GM12874 (cell line): ENCODE measurements around the gene SNRNP40.

Experiments used
- TF ChIP-seq, protein P1 (sequence below): IDR thresholded peaks from 2 replicates; pipeline ENCODE4 v1.5.1; 2011; ENCODE audit warnings: low read depth, mild to moderate bottlenecking, control low read depth, low read length, moderate library complexity; ENCODE audit not compliant: insufficient read depth

Gene SNRNP40

DNA sequence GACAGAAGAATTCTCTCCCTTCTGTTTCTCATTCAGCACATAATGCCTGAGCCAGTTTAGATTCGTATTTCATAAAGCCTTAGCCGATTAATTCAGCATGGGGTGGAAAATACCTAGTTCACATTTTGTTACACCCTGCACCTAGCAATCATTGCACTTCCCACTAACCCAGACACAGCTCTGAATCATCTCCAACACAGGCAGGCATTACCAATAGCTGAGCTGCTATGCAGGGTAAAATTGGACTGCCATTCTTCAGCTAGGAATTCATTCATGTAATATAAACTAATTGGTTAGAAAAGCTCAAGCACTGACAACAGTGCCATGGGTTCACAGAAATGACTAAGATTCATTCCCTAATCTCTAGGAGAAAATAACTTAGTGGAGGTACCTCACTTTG lies 30.0 kb downstream of the SNRNP40 start:
- TF ChIP-seq, protein P1, sequence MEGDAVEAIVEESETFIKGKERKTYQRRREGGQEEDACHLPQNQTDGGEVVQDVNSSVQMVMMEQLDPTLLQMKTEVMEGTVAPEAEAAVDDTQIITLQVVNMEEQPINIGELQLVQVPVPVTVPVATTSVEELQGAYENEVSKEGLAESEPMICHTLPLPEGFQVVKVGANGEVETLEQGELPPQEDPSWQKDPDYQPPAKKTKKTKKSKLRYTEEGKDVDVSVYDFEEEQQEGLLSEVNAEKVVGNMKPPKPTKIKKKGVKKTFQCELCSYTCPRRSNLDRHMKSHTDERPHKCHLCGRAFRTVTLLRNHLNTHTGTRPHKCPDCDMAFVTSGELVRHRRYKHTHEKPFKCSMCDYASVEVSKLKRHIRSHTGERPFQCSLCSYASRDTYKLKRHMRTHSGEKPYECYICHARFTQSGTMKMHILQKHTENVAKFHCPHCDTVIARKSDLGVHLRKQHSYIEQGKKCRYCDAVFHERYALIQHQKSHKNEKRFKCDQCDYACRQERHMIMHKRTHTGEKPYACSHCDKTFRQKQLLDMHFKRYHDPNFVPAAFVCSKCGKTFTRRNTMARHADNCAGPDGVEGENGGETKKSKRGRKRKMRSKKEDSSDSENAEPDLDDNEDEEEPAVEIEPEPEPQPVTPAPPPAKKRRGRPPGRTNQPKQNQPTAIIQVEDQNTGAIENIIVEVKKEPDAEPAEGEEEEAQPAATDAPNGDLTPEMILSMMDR: no peak

DNA sequence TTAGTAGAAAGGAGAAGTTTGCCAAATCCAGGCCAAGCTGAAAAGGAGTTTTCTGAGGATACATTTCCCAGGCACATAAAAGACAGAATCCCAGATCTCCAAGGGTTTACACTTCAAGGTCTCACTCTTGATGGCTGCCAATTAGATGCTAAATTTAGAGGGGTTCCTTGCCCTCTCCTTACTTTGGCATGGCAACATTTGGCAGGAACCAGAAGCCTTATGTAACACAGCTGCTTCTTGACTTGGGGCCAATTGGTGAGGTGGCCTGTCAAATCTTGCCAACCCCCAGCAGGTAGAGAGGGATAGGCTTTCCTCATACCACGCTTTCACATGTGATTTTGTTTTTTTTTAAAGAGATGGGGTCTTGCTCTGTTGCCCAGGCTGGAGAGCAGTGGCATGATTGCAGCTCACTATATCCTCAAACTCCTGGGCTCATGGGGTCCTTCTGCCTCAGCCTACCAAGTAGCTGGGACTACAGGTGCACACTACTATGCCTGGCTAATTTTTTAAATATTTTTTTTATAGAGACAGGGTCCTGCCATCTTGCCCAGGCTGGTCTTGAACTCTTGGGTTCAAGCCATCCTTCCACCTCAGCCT lies 31.7 kb downstream of the SNRNP40 start:
- TF ChIP-seq, protein P1: no peak

DNA sequence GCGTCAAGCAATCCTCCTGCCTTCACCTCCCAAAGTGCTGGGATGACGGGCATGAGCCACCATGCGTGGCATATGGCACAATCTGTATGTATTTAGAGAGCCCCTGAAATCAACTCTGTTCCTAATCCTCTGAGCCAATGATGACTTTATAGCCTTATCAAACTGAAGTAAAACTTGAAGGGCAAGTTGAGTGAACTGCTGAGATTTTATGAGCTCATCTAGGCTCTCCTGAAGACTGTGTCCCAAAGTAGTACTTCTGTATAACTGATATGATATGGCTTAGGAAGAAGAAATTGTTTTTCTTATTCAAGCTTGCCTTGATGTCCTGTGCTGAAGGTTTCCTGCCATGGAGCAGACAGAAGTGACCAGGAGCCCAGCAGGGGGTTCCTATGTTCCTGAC lies 33.2 kb downstream of the SNRNP40 start:
- TF ChIP-seq, protein P1: no peak

DNA sequence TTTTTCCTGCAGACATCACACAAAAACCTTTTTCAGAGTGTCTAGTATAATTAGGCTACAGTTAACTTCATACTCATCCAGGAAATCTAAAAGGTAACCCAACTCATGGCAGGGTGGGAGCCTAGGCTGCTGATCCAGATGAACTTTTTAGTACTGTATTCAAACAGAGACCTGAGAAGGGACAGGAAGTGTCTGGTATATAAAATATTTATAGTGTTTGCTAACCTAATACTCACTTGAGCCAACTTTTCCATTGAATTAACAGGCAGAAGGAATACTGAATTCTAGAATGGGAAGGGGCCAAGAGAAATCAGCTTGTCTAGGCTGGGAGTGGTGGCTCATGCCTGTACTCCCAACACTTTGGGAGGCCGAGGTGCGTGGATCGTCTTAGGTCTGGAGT lies 34.7 kb downstream of the SNRNP40 start:
- TF ChIP-seq, protein P1: no peak

DNA sequence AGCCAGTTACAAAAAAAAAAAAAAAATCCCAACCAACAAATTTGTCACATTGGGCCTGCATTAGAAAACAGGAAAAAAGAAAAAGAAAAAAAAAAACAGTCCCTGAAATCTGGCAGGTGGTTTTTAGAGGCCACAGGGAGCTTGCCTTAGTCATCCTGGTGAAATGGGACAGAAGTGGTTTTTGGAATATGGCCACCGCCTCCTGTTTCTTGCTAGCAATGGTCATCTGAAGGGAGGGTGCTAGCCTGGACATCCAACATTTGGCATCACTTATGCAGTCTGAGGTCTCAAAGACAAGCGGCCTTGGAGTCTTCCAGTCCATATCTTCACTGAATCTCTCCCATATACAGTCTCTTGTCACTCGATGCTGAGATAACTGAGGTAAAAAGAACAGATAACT lies 36.8 kb downstream of the SNRNP40 start:
- TF ChIP-seq, protein P1: no peak

DNA sequence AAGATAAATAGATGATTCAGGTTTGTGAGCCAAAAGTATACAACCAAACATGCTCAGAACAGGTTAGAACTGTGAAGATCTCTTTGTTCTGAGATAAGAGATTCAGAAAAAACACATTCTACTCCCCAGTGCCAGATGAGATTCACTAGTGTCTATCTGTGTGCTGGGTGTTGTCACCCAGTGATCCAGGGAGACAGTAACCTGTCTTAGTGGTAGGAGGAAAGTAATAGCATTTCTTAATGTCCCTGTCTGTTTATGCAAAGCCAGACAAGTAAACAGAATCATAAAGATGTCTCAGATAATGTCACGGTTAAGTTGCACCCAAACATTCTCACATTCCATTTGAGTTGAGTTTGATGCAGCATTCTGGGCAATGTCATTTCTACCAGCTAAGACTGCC lies 38.0 kb downstream of the SNRNP40 start:
- TF ChIP-seq, protein P1: no peak

DNA sequence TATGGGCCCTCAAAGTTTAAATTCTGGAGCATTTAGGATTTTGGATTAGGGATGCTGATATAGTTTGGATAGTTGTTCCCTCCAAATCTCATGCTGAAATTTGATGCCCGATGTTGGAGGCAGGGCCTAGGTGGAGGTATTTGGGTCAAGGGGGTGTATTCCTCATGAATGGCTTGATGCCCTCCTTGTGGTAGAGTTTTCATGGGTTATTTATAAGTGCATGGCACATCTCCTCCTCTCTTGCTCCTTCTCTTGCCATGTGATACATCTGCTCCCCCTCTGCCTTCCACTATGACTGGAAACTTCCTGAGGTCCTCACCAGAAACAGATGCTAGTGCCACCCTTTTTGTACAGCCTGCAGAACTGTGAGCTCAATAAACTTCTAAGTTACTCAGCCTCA lies 39.4 kb downstream of the SNRNP40 start:
- TF ChIP-seq, protein P1: no peak
